ENCODE results near the gene NACC1. TPM values are rescaled to one million over a fixed set of nuclear protein-coding genes. Genes with fewer than 3 reads are reported as not detected.

NACC1 gene
- total and polyA plus RNA-seq, 8 donors = 7.0 to 25.3 (median 14.1) TPM

- no peaks in the 10 kb centered on the region for H3K36me3 ChIP-seq
- H3K27ac ChIP-seq = no peak overlapping the region
- TF ChIP-seq CTCF (IDR thresholded peaks at IDR 0.05) = no peak
- H3K9me3 ChIP-seq = no peaks in the 10 kb centered on the region
- no peak for ATAC-seq
- no peak for FAIRE-seq
- intact Hi-C loops (cut with DNase I) = no loop called here
- DNase-seq = no peak
- 91 to 93% methylated on average over 6 of the region's 6 CpGs for WGBS, 2 donors
- H3K27me3 ChIP-seq = no peaks in the 10 kb centered on the region
- H3K4me1 ChIP-seq = no peaks in the 10 kb centered on the region
- no peak overlapping the region for H3K4me3 ChIP-seq
Measured at GRCh38 chr19:13127811-13128575, 9.9 kb downstream of the NACC1 start.

GRCh38 chr19:13128583-13128982 lies 10.5 kb downstream of the NACC1 start:
- Histone ChIP-seq H3K4me1 (no peaks in the 10 kb centered on the region), H3K27ac (no peak overlapping the region), H3K36me3 (no peaks in the 10 kb centered on the region), H3K27me3 (no peaks in the 10 kb centered on the region), H3K4me3 (no peak overlapping the region), H3K9me3 (no peaks in the 10 kb centered on the region)
- intact Hi-C loops (cut with DNase I) = no loop called here
- no peak for TF ChIP-seq CTCF (IDR thresholded peaks at IDR 0.05)
- DNase-seq = no peak
- ATAC-seq = peak in 3 of 4 donors; percentile 57 to 77 (median 68)
- no peak for FAIRE-seq
- 26 to 36% methylated on average over 1 of the region's 1 CpG for WGBS, 2 donors

GRCh38 chr19:13129384-13129783 lies 11.3 kb downstream of the NACC1 start:
- no peak for FAIRE-seq

GRCh38 chr19:13130886-13131490 lies 12.9 kb downstream of the NACC1 start:
- no peaks in the 10 kb centered on the region for H3K4me1 ChIP-seq
- peaks cover 0 to 10% (median 0%) of the 10 kb centered on the region in 3 donors for H3K36me3 ChIP-seq
- H3K27me3 ChIP-seq = no peaks in the 10 kb centered on the region
- ATAC-seq (no peak), FAIRE-seq (no peak), DNase-seq (no peak)
- intact Hi-C loops (cut with DNase I) = no loop called here
- H3K9me3 ChIP-seq = no peaks in the 10 kb centered on the region
- no peak overlapping the region for H3K4me3 ChIP-seq
- 75 to 91% methylated on average over 3 of the region's 3 CpGs for WGBS, 2 donors
- no peak overlapping the region for H3K27ac ChIP-seq
- TF ChIP-seq CTCF (IDR thresholded peaks at IDR 0.05) = no peak

More at GRCh38 chr19:13129384-13129783, 11.3 kb downstream of the NACC1 start:
- intact Hi-C loops (cut with DNase I) = no loop called here
- DNase-seq (no peak), ATAC-seq (no peak)
- H3K27ac ChIP-seq = no peak overlapping the region
- H3K27me3 ChIP-seq = no peaks in the 10 kb centered on the region
- H3K9me3 ChIP-seq = no peaks in the 10 kb centered on the region
- 94% methylated on average over 9 of the region's 9 CpGs for WGBS, 2 donors
- H3K4me1 ChIP-seq = no peaks in the 10 kb centered on the region
- H3K4me3 ChIP-seq = no peak overlapping the region
- H3K36me3 ChIP-seq = no peaks in the 10 kb centered on the region
- no peak for TF ChIP-seq CTCF (IDR thresholded peaks at IDR 0.05)
